Heart right ventricle (tissue), 16 donors: ENCODE measurements around the gene MPC1. TPM values are rescaled to one million over a fixed set of nuclear protein-coding genes. Genes with fewer than 3 reads are reported as not detected.
"Not testable (repeated sequence)": the region's sequence is repeated elsewhere in the genome, so short reads cannot be mapped to it uniquely, and the experiment has no call there.

Experiments
- ATAC-seq, 8 donors: fragments of 200-7000 bp; cut with Tn5 transposase; one replicate each; pipeline ENCODE4 v1.9.1; 2020; ENCODE audit warnings: mild to moderate bottlenecking in 8 of 8, moderate library complexity in 8 of 8, moderate number of reproducible peaks in 1 of 8
- DNase-seq, 2 donors: peaks; one replicate each; pipeline ENCODE4 v3.0.0-alpha.2; 2020
- H3K27ac ChIP-seq, 10 donors: fragments of 200-600 bp; sonication (generic) in 2 of 10; one replicate each; pipeline versions ENCODE4 v1.5.0 to v1.8.0; 2020 to 2022; ENCODE audit warnings: mild to moderate bottlenecking in 3 of 10
- H3K27me3 ChIP-seq, 7 donors: fragments of 200-600 bp; one replicate each; pipeline ENCODE4 v1.8.0; 2021 to 2022; ENCODE audit warnings: mild to moderate bottlenecking in 2 of 7
- H3K36me3 ChIP-seq, 9 donors: fragments of 200-600 bp; sonication (generic) in 1 of 9; one replicate each; pipeline versions ENCODE4 v1.5.0 to v1.8.0; 2020 to 2022; ENCODE audit warnings: mild to moderate bottlenecking in 2 of 9
- H3K4me1 ChIP-seq, 9 donors: fragments of 200-600 bp; sonication (generic) in 1 of 9; one replicate each; pipeline versions ENCODE4 v1.5.0 to v1.8.0; 2020 to 2022; ENCODE audit warnings: mild to moderate bottlenecking in 4 of 9
- H3K4me3 ChIP-seq, 10 donors: fragments of 200-600 bp; sonication (generic) in 2 of 10; one replicate each; pipeline versions ENCODE4 v1.5.0 to v1.8.0; 2020 to 2022; ENCODE audit warnings: mild to moderate bottlenecking in 7 of 10, moderate library complexity in 2 of 10
- H3K9me3 ChIP-seq, 11 donors: fragments of 200-600 bp in 10 of 11; sonication (generic) in 2 of 11; one replicate each; pipeline versions ENCODE4 v1.5.0 to v1.8.0; 2013 to 2022; ENCODE audit warnings: mild to moderate bottlenecking in 2 of 11, control low read depth in 1 of 11, moderate library complexity in 1 of 11
- CTCF ChIP-seq, 9 donors: fragments of 200-600 bp; sonication (generic) in 2 of 9; IDR thresholded peaks; one replicate each; pipeline versions ENCODE4 v1.5.0 to v1.8.0; 2021 to 2022; ENCODE audit warnings: antibody characterized with exemption in 9 of 9, mild to moderate bottlenecking in 5 of 9, moderate library complexity in 1 of 9
- WGBS, 2 donors: extraction: QIAGEN DNeasy Blood & Tissue Kit; methylation state at CpG; one replicate each; pipeline ENCODE4 v1.1.7; 2013; ENCODE audit warnings: inconsistent platforms in 1 of 2; 5-methylcytosine and 5-hydroxymethylcytosine counted together
- intact Hi-C, 10 donors: fragments of 100-400 bp; cut with DNase I; formaldehyde crosslinking; loops; one replicate each; pipeline versions ENCODE4 v1.11.1 to v1.14.2; 2022
- polyA plus RNA-seq, 2 donors: library from polyadenylated mRNA; stranded (reverse); fragments of 200-250 nt; gene quantifications; one replicate each; pipeline ENCODE4 v1.2.3, GENCODE V29; 2013
- total RNA-seq, 10 donors: library from RNA; stranded (reverse); fragmentation: NEBNext Ultra II Directional in 3 of 10; extraction: Animal tissue kit (Norgen Biotek cat#: 25700) in 3 of 10; gene quantifications; one replicate each; pipeline versions ENCODE4 v1.2.1 to v1.2.4, GENCODE V29; 2021 to 2023
- donor health status: Arrhythmogenic right ventricular cardiomyopathy.
- donor health status: ischemic (EF 13 %, LVEDD 7.1; RV severe dilation, severe dysfunction).
- donor health status: healthy with polysubstance abuse.
- donor health status: DM: no; HTN: yes; CAD: no.
- donor health status: DM: no; HTN: no; CAD: no.
- donor health status: ischemic (EF 25% LVEDD 6.9; RV normal size, moderate dysfunction).
- donor health status: ischemic (EF 25% LVEDD 5.7; RV mildly dilated, moderate dysfunction).
- donor health status: healthy.
- donor health status: DM: yes; HTN: yes; CAD: no.
- donor health status: Ischemic cardiomyopathy.
- donor health status: ischemic (EF 35%, LVEDD 5.7; RV mildly dilated, moderate dysfunction).
- donor health status: nonischemic (EF 11% LVEDD 7.7; RV severe dilation, severe dysfunction).
- donor health status: DM: yes; HTN: yes; CAD: no.
- donor health status: PGD.
- donor health status: ischemic (EF 29% LVEDD 5.4; RV normal size, mild dysfunction).
- donor health status: nonischemic (EF 23%, LVEDD 6.1; RV moderate dilation, normal function).

Gene MPC1
- total and polyA plus RNA-seq, 12 donors, result 276 to 736 (median 555) TPM

- H3K27ac ChIP-seq, result no peak overlapping the region
- no peaks in the 10 kb centered on the region for H3K9me3 ChIP-seq
- peaks cover 0 to 20% (median 0%) of the 10 kb centered on the region in 9 donors for H3K36me3 ChIP-seq
- intact Hi-C loops, result loop anchor here in 4 of 10 donors (10.0 kb wide), 3 partner anchors 241 to 521 kb away; partner anchors contain the start of gene TBXT (in 1 of the 4)
- peaks cover 0 to 8% (median 0%) of the 10 kb centered on the region in 7 donors for H3K27me3 ChIP-seq
- 86 to 88% methylated on average over 12 of the region's 12 CpGs for WGBS, 2 donors
- TF ChIP-seq CTCF (IDR thresholded peaks at IDR 0.05), result no peak
- H3K4me3 ChIP-seq, result no peak overlapping the region
- ATAC-seq, result no peak
- no peak for DNase-seq
- no peaks in the 10 kb centered on the region for H3K4me1 ChIP-seq
Measured at GRCh38 chr6:166406197-166406596, 23.5 kb upstream of the MPC1 start.

GRCh38 chr6:166405386-166405785, 22.6 kb upstream of the MPC1 start:
- no peak for ATAC-seq
- DNase-seq, result no peak
- WGBS, 2 donors, result 57 to 67% methylated on average over 7 of the region's 7 CpGs
- intact Hi-C loops, result loop anchor here in 4 of 10 donors (10.0 kb wide), 3 partner anchors 241 to 521 kb away; partner anchors contain the start of gene TBXT (in 1 of the 4)
- Histone ChIP-seq H3K27ac (no peak overlapping the region), H3K4me1 (peaks cover 0 to 4% (median 0%) of the 10 kb centered on the region in 9 donors), H3K36me3 (peaks cover 0 to 12% (median 0%) of the 10 kb centered on the region in 9 donors), H3K9me3 (no peaks in the 10 kb centered on the region), H3K27me3 (peaks cover 0 to 15% (median 0%) of the 10 kb centered on the region in 7 donors), H3K4me3 (no peak overlapping the region)
- no peak for TF ChIP-seq CTCF (IDR thresholded peaks at IDR 0.05)

- H3K27me3 ChIP-seq, result peaks cover 0 to 16% (median 0%) of the 10 kb centered on the region in 7 donors
- H3K9me3 ChIP-seq, result peaks cover 0 to 3% (median 0%) of the 10 kb centered on the region in 11 donors
- no peak for ATAC-seq
- no peaks in the 10 kb centered on the region for H3K36me3 ChIP-seq
- no peak overlapping the region for H3K4me3 ChIP-seq
- TF ChIP-seq CTCF (IDR thresholded peaks at IDR 0.05), result no peak
- DNase-seq, result no peak
- 37 to 50% methylated on average over 5 to 6 of the region's 6 CpGs for WGBS, 2 donors
- peaks cover 0 to 4% (median 0%) of the 10 kb centered on the region in 9 donors for H3K4me1 ChIP-seq
- intact Hi-C loops, result loop anchor here in 9 of 10 donors (5.0 to 10.0 kb wide), 6 partner anchors 90 to 518 kb away; partner anchors contain the start of gene TBXT (in 1 of the 9)
- no peak overlapping the region for H3K27ac ChIP-seq
Measured at GRCh38 chr6:166402582-166403277, 20.0 kb upstream of the MPC1 start.

- DNase-seq, result peak; percentile 29 to 72
Measured at GRCh38 chr6:166400649-166401250, 18.0 kb upstream of the MPC1 start.

More at GRCh38 chr6:166400649-166401250, 18.0 kb upstream of the MPC1 start:
- not testable (repeated sequence) for H3K4me3 ChIP-seq, H3K27ac ChIP-seq, H3K9me3 ChIP-seq, H3K4me1 ChIP-seq, H3K36me3 ChIP-seq
- WGBS, 2 donors, result 23% methylated on average over 16 of the region's 16 CpGs
- TF ChIP-seq CTCF (IDR thresholded peaks at IDR 0.05), result peak; percentile 71 to 89 (median 81)
- peaks cover 0 to 22% (median 3%) of the 10 kb centered on the region in 7 donors for H3K27me3 ChIP-seq
- ATAC-seq, result peak in 7 of 8 donors; percentile 64 to 91 (median 80)
- intact Hi-C loops, result loop anchor here (1.0 to 10.0 kb wide), 13 partner anchors 87 to 516 kb away; partner anchors contain the start of gene TBXT (in 1 of the 10)
